K562 (cell line): ENCODE results near the gene RAI1. TPM values are rescaled to one million over a fixed set of nuclear protein-coding genes. Genes with fewer than 3 reads are reported as not detected.
A peak's percentile ranks its signal among the peaks of the same experiment; 100 is the strongest.

Experiments
- BCOR ChIP-seq: fragments of 450-650 bp; IDR thresholded peaks from 2 replicates; pipeline ENCODE4 v1.6.1; 2016
- CBX8 ChIP-seq: fragments of 200-600 bp; sonication (generic); IDR thresholded peaks from 2 replicates; pipeline ENCODE4 v1.6.1; 2012; ENCODE audit warnings: borderline replicate concordance, mixed run types, low read depth, mild to moderate bottlenecking, moderate library complexity, mixed read lengths, low read length, control low read depth, inconsistent platforms; ENCODE audit not compliant: poor library complexity, severe bottlenecking; ENCODE audit errors: extremely low read depth
- DDX20 ChIP-seq: fragments of 450-650 bp; IDR thresholded peaks from 2 replicates; pipeline ENCODE4 v1.6.1; 2016; ENCODE audit warnings: missing genetic modification characterization, low read depth, mild to moderate bottlenecking, missing compliant biosample characterization, moderate library complexity
- HNRNPH1 ChIP-seq: fragments of 200-400 bp; formaldehyde crosslinking; optimal IDR thresholded peaks from 2 replicates; pipeline ENCODE3; 2017; ENCODE audit warnings: low read depth, mild to moderate bottlenecking, low read length, moderate library complexity
- KDM4B ChIP-seq, 2 experiments: fragments of 450-650 bp in 1 of 2; sonication (generic) in 1 of 2; IDR thresholded peaks; 2 replicates each; pipeline ENCODE4 v1.6.1; 2016 to 2017; ENCODE audit warnings: borderline replicate concordance in 2 of 2, antibody characterized with exemption in 1 of 2, low read depth in 1 of 2, mild to moderate bottlenecking in 1 of 2
- MEF2D ChIP-seq: conservative IDR thresholded peaks from 2 replicates; pipeline ENCODE4 v1.6.1; 2016; ENCODE audit warnings: low read depth, missing genetic modification characterization, missing compliant biosample characterization
- POLR2AphosphoS5 ChIP-seq: IDR thresholded peaks from 2 replicates; pipeline ENCODE4 v1.6.1; 2011; ENCODE audit warnings: mild to moderate bottlenecking, low read depth, low read length, moderate library complexity; ENCODE audit not compliant: control insufficient read depth, insufficient read depth
- PTBP1 ChIP-seq: fragments of 200-400 bp; formaldehyde crosslinking; IDR thresholded peaks from 2 replicates; pipeline ENCODE4 v1.6.1; 2017; ENCODE audit warnings: low read depth, low read length
- WHSC1 ChIP-seq: IDR thresholded peaks from one replicate; pipeline ENCODE4 v1.6.1; 2012; ENCODE audit warnings: low read length, control low read depth, inconsistent platforms
- ZFX ChIP-seq: sonication (generic); formaldehyde crosslinking; IDR thresholded peaks from 2 replicates; pipeline ENCODE4 v1.8.0; 2022; ENCODE audit warnings: mild to moderate bottlenecking, missing genetic modification reagents, moderate library complexity
- ZNF212 ChIP-seq: fragments of 450-650 bp; formaldehyde crosslinking; IDR thresholded peaks from 2 replicates; pipeline ENCODE4 v1.4.0; 2020; ENCODE audit warnings: mild to moderate bottlenecking
- ZNF23 ChIP-seq: fragments of 250-450 bp; sonication (Bioruptor Pico); IDR thresholded peaks from 2 replicates; pipeline ENCODE4 v1.4.0; 2020; ENCODE audit warnings: mild to moderate bottlenecking
- ZNF324 ChIP-seq: fragments of 250-450 bp; sonication (Bioruptor Pico); IDR thresholded peaks from 2 replicates; pipeline ENCODE4 v1.4.0; 2020; ENCODE audit warnings: mild to moderate bottlenecking
- ZNF347 ChIP-seq: fragments of 450-650 bp; formaldehyde crosslinking; IDR thresholded peaks from 2 replicates; pipeline ENCODE4 v1.4.0; 2020; ENCODE audit warnings: low read depth, mild to moderate bottlenecking, moderate library complexity
- polyA plus RNA-seq, 8 experiments: library from polyadenylated mRNA; depleted of rRNA in 4 of 8; stranded (reverse) in 5 of 8; unstranded in 3 of 8; fragments of >200 nt; fragmentation: Nextera tagmentation in 2 of 8; fragmentation: Illumina TruSeq in 1 of 8; extraction: Ambion mirVana in 2 of 8; extraction: Trizol in 1 of 8; gene quantifications; 2 replicates each; pipeline versions ENCODE4 v1.2.1 to v1.2.3, GENCODE V29; 2011 to 2014; ENCODE audit warnings: inconsistent platforms in 1 of 8, missing spikeins in 1 of 8
- total RNA-seq, 7 experiments: library from RNA; depleted of rRNA in 6 of 7; stranded (reverse); fragments of >200 nt in 6 of 7; fragmentation: Illumina TruSeq in 2 of 7; extraction: Trizol in 2 of 7; gene quantifications; 2 replicates each; pipeline versions ENCODE4 v1.2.1 to v1.2.3, GENCODE V29; 2011 to 2021; ENCODE audit warnings: low replicate concordance in 1 of 7
- TF ChIP-seq, protein P1 (sequence below): sonication (generic); formaldehyde crosslinking; IDR thresholded peaks from 2 replicates; pipeline ENCODE4 v1.8.1; 2022; ENCODE audit warnings: missing genetic modification reagents
- TF ChIP-seq, protein P2 (sequence below): sonication (generic); formaldehyde crosslinking; IDR thresholded peaks from 2 replicates; pipeline ENCODE4 v1.8.0; 2022; ENCODE audit warnings: mild to moderate bottlenecking, missing genetic modification reagents
- TF ChIP-seq, protein P3 (sequence below): sonication (generic); formaldehyde crosslinking; IDR thresholded peaks from 2 replicates; pipeline ENCODE4 v1.8.0; 2022; ENCODE audit warnings: mild to moderate bottlenecking, missing genetic modification reagents, borderline replicate concordance
- TF ChIP-seq, protein P4 (sequence below): fragments of 250-450 bp; sonication (Bioruptor Pico); IDR thresholded peaks from 2 replicates; pipeline ENCODE4 v1.8.0; 2021; ENCODE audit warnings: mild to moderate bottlenecking, moderate library complexity
- TF ChIP-seq, protein P5 (sequence below): sonication (generic); formaldehyde crosslinking; IDR thresholded peaks from 2 replicates; pipeline ENCODE4 v1.8.0; 2022; ENCODE audit warnings: missing genetic modification reagents, mild to moderate bottlenecking, borderline replicate concordance

RAI1 gene
- total and polyA plus RNA-seq, 9 of the 15 experiments (the other 6 are each of a cell fraction or from before 2014, with no cell fraction given) = 0.68 to 19.9 (median 5.5) TPM

DNA sequence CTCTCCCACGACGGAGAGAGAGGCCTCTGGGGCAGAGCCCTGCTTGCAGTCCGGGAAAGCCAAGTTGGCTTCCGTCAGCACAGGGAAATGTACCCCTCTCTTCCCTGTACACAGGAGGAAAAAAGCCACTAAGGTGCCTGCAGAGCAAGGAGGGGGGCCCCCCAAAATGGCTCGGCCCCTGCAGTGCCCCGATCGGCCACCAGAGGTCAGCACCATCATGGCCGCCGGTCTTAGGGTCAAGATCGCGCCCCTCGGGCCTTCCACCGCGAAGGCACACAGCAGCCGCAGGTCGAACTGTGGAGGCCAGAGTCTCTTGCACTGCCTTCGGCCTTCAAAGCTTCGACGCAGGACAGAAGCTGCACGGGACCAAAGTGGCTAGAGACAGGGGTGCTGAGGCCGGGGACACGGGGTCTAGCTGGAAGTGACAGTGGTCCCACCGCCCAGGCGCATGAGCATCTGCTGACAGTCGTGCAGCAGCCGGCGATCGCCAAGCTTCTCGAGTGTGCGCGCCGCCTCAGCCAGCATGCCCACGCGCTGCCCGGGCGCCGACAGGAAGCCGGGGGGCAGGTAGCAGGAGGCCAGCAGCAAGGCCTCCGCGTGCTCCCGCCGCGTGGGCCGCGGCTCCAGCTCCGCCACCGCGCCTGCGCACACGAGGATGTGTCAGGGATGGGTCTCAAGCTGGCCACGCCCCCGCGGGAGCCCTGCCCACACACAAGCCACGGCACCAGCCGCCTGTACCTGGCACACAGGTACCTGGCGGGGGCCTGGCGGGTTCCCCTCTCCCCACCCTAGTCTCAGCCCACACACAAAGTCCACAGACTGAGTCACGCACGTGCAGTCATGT is 131.2 kb downstream of the RAI1 start (continued):
- TF ChIP-seq WHSC1 (no peak), ZNF347 (CRISPR knock-in tag) (no peak), MEF2D (tag) (no peak), KDM4B (IDR thresholded peaks at IDR 0.05; ENCODE audit: borderline replicate concordance in 2 of 2, low read depth in 1 of 2) (no peak), HNRNPH1 (no peak), ZNF324 (CRISPR knock-in tag) (no peak), ZFX (CRISPR knock-in tag) (peak; percentile 78), PTBP1 (no peak), DDX20 (tag) (no peak), BCOR (no peak), POLR2AphosphoS5 (peak; percentile 16; the same call in 1 of the 2 replicates), ZNF212 (CRISPR knock-in tag) (no peak), ZNF23 (CRISPR knock-in tag) (no peak), CBX8 (no peak)
- TF ChIP-seq, protein P1, sequence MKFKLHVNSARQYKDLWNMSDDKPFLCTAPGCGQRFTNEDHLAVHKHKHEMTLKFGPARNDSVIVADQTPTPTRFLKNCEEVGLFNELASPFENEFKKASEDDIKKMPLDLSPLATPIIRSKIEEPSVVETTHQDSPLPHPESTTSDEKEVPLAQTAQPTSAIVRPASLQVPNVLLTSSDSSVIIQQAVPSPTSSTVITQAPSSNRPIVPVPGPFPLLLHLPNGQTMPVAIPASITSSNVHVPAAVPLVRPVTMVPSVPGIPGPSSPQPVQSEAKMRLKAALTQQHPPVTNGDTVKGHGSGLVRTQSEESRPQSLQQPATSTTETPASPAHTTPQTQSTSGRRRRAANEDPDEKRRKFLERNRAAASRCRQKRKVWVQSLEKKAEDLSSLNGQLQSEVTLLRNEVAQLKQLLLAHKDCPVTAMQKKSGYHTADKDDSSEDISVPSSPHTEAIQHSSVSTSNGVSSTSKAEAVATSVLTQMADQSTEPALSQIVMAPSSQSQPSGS (CRISPR knock-in tag) = no peak
- TF ChIP-seq, protein P2, sequence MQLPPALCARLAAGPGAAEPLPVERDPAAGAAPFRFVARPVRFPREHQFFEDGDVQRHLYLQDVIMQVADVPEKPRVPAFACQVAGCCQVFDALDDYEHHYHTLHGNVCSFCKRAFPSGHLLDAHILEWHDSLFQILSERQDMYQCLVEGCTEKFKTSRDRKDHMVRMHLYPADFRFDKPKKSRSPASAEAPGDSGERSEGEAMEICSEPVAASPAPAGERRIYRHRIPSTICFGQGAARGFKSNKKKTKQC = no peak
- TF ChIP-seq, protein P3, sequence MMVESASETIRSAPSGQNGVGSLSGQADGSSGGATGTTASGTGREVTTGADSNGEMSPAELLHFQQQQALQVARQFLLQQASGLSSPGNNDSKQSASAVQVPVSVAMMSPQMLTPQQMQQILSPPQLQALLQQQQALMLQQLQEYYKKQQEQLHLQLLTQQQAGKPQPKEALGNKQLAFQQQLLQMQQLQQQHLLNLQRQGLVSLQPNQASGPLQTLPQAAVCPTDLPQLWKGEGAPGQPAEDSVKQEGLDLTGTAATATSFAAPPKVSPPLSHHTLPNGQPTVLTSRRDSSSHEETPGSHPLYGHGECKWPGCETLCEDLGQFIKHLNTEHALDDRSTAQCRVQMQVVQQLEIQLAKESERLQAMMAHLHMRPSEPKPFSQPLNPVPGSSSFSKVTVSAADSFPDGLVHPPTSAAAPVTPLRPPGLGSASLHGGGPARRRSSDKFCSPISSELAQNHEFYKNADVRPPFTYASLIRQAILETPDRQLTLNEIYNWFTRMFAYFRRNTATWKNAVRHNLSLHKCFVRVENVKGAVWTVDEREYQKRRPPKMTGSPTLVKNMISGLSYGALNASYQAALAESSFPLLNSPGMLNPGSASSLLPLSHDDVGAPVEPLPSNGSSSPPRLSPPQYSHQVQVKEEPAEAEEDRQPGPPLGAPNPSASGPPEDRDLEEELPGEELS = no peak
- TF ChIP-seq, protein P4, sequence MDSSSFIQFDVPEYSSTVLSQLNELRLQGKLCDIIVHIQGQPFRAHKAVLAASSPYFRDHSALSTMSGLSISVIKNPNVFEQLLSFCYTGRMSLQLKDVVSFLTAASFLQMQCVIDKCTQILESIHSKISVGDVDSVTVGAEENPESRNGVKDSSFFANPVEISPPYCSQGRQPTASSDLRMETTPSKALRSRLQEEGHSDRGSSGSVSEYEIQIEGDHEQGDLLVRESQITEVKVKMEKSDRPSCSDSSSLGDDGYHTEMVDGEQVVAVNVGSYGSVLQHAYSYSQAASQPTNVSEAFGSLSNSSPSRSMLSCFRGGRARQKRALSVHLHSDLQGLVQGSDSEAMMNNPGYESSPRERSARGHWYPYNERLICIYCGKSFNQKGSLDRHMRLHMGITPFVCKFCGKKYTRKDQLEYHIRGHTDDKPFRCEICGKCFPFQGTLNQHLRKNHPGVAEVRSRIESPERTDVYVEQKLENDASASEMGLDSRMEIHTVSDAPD (CRISPR knock-in tag) = no peak
- TF ChIP-seq, protein P5, sequence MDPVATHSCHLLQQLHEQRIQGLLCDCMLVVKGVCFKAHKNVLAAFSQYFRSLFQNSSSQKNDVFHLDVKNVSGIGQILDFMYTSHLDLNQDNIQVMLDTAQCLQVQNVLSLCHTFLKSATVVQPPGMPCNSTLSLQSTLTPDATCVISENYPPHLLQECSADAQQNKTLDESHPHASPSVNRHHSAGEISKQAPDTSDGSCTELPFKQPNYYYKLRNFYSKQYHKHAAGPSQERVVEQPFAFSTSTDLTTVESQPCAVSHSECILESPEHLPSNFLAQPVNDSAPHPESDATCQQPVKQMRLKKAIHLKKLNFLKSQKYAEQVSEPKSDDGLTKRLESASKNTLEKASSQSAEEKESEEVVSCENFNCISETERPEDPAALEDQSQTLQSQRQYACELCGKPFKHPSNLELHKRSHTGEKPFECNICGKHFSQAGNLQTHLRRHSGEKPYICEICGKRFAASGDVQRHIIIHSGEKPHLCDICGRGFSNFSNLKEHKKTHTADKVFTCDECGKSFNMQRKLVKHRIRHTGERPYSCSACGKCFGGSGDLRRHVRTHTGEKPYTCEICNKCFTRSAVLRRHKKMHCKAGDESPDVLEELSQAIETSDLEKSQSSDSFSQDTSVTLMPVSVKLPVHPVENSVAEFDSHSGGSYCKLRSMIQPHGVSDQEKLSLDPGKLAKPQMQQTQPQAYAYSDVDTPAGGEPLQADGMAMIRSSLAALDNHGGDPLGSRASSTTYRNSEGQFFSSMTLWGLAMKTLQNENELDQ (CRISPR knock-in tag) = no peak
